ENCODE data around the gene ATP1A2. TPM values are rescaled to one million over a fixed set of nuclear protein-coding genes. Genes with fewer than 3 reads are reported as not detected.

Gene ATP1A2
- total and polyA plus RNA-seq, 2 experiments from 2014 or later, result 4.9 to 17.7 TPM

DNA sequence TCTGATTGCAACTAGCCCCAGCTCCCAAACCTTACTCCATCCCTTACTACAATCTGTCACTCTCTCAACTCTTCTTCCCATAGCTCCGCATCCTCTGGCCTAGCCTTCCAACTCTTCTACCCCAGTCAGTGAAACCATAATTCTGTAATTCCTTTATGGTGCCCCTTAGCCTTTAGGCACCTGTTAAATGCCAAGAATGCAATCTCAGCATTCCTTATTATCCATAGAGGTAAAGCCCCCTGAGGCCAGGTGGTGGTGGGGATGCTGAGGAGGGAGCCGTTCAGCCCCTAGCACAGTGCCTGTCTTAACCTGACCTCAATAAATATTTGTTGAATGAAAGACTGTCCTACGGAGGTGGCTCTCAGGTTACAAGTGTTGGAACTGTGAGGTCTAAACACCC lies 14.0 kb downstream of the ATP1A2 start:
- no peaks in the 10 kb centered on the region for H3K4me1 ChIP-seq (ENCODE audit: insufficient read depth)
- Mint-ChIP-seq H3K27me3 (ENCODE audit: insufficient read depth, low read depth, poor library complexity) (peaks cover 1% of the 10 kb centered on the region), H3K27ac (no peak overlapping the region), H3K4me3 (no peak overlapping the region), H3K36me3 (ENCODE audit: low read depth) (peaks cover 82% of the 10 kb centered on the region), H3K9me3 (no peaks in the 10 kb centered on the region), H3K4me1 (peaks cover 5% of the 10 kb centered on the region)
- H3K27me3 ChIP-seq (ENCODE audit: insufficient read depth), result no peaks in the 10 kb centered on the region
- H3F3A ChIP-seq (replicated peaks; ENCODE audit: low read depth), result no peaks in the 10 kb centered on the region
- H3K36me3 ChIP-seq (ENCODE audit: insufficient read depth), result no peaks in the 10 kb centered on the region
- DNase-seq (ENCODE audit: low spot score), result no peak
- no peak for TF ChIP-seq ZNF114 (CRISPR knock-in tag; IDR thresholded peaks at IDR 0.05)
- no peak for TF ChIP-seq JUNB (IDR thresholded peaks at IDR 0.05; ENCODE audit: unreplicated experiment)
- TF ChIP-seq NANOG (IDR thresholded peaks at IDR 0.05; ENCODE audit: borderline replicate concordance), result no peak
- no peak for TF ChIP-seq EZH2 (IDR thresholded peaks at IDR 0.05; ENCODE audit: low read depth, unreplicated experiment)
- TF ChIP-seq, protein P1, sequence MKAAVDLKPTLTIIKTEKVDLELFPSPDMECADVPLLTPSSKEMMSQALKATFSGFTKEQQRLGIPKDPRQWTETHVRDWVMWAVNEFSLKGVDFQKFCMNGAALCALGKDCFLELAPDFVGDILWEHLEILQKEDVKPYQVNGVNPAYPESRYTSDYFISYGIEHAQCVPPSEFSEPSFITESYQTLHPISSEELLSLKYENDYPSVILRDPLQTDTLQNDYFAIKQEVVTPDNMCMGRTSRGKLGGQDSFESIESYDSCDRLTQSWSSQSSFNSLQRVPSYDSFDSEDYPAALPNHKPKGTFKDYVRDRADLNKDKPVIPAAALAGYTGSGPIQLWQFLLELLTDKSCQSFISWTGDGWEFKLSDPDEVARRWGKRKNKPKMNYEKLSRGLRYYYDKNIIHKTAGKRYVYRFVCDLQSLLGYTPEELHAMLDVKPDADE (IDR thresholded peaks at IDR 0.05), result no peak
- TF ChIP-seq POLR2AphosphoS5 (IDR thresholded peaks at IDR 0.05; ENCODE audit: low read depth), result no peak
- TF ChIP-seq, protein P2, sequence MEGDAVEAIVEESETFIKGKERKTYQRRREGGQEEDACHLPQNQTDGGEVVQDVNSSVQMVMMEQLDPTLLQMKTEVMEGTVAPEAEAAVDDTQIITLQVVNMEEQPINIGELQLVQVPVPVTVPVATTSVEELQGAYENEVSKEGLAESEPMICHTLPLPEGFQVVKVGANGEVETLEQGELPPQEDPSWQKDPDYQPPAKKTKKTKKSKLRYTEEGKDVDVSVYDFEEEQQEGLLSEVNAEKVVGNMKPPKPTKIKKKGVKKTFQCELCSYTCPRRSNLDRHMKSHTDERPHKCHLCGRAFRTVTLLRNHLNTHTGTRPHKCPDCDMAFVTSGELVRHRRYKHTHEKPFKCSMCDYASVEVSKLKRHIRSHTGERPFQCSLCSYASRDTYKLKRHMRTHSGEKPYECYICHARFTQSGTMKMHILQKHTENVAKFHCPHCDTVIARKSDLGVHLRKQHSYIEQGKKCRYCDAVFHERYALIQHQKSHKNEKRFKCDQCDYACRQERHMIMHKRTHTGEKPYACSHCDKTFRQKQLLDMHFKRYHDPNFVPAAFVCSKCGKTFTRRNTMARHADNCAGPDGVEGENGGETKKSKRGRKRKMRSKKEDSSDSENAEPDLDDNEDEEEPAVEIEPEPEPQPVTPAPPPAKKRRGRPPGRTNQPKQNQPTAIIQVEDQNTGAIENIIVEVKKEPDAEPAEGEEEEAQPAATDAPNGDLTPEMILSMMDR (conservative IDR thresholded peaks at IDR 0.05; ENCODE audit: low read depth in 2 of 2), result no peak
- TF ChIP-seq, protein P3, sequence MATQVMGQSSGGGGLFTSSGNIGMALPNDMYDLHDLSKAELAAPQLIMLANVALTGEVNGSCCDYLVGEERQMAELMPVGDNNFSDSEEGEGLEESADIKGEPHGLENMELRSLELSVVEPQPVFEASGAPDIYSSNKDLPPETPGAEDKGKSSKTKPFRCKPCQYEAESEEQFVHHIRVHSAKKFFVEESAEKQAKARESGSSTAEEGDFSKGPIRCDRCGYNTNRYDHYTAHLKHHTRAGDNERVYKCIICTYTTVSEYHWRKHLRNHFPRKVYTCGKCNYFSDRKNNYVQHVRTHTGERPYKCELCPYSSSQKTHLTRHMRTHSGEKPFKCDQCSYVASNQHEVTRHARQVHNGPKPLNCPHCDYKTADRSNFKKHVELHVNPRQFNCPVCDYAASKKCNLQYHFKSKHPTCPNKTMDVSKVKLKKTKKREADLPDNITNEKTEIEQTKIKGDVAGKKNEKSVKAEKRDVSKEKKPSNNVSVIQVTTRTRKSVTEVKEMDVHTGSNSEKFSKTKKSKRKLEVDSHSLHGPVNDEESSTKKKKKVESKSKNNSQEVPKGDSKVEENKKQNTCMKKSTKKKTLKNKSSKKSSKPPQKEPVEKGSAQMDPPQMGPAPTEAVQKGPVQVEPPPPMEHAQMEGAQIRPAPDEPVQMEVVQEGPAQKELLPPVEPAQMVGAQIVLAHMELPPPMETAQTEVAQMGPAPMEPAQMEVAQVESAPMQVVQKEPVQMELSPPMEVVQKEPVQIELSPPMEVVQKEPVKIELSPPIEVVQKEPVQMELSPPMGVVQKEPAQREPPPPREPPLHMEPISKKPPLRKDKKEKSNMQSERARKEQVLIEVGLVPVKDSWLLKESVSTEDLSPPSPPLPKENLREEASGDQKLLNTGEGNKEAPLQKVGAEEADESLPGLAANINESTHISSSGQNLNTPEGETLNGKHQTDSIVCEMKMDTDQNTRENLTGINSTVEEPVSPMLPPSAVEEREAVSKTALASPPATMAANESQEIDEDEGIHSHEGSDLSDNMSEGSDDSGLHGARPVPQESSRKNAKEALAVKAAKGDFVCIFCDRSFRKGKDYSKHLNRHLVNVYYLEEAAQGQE (IDR thresholded peaks at IDR 0.05; ENCODE audit: unreplicated experiment), result no peak
- TF ChIP-seq, protein P4, sequence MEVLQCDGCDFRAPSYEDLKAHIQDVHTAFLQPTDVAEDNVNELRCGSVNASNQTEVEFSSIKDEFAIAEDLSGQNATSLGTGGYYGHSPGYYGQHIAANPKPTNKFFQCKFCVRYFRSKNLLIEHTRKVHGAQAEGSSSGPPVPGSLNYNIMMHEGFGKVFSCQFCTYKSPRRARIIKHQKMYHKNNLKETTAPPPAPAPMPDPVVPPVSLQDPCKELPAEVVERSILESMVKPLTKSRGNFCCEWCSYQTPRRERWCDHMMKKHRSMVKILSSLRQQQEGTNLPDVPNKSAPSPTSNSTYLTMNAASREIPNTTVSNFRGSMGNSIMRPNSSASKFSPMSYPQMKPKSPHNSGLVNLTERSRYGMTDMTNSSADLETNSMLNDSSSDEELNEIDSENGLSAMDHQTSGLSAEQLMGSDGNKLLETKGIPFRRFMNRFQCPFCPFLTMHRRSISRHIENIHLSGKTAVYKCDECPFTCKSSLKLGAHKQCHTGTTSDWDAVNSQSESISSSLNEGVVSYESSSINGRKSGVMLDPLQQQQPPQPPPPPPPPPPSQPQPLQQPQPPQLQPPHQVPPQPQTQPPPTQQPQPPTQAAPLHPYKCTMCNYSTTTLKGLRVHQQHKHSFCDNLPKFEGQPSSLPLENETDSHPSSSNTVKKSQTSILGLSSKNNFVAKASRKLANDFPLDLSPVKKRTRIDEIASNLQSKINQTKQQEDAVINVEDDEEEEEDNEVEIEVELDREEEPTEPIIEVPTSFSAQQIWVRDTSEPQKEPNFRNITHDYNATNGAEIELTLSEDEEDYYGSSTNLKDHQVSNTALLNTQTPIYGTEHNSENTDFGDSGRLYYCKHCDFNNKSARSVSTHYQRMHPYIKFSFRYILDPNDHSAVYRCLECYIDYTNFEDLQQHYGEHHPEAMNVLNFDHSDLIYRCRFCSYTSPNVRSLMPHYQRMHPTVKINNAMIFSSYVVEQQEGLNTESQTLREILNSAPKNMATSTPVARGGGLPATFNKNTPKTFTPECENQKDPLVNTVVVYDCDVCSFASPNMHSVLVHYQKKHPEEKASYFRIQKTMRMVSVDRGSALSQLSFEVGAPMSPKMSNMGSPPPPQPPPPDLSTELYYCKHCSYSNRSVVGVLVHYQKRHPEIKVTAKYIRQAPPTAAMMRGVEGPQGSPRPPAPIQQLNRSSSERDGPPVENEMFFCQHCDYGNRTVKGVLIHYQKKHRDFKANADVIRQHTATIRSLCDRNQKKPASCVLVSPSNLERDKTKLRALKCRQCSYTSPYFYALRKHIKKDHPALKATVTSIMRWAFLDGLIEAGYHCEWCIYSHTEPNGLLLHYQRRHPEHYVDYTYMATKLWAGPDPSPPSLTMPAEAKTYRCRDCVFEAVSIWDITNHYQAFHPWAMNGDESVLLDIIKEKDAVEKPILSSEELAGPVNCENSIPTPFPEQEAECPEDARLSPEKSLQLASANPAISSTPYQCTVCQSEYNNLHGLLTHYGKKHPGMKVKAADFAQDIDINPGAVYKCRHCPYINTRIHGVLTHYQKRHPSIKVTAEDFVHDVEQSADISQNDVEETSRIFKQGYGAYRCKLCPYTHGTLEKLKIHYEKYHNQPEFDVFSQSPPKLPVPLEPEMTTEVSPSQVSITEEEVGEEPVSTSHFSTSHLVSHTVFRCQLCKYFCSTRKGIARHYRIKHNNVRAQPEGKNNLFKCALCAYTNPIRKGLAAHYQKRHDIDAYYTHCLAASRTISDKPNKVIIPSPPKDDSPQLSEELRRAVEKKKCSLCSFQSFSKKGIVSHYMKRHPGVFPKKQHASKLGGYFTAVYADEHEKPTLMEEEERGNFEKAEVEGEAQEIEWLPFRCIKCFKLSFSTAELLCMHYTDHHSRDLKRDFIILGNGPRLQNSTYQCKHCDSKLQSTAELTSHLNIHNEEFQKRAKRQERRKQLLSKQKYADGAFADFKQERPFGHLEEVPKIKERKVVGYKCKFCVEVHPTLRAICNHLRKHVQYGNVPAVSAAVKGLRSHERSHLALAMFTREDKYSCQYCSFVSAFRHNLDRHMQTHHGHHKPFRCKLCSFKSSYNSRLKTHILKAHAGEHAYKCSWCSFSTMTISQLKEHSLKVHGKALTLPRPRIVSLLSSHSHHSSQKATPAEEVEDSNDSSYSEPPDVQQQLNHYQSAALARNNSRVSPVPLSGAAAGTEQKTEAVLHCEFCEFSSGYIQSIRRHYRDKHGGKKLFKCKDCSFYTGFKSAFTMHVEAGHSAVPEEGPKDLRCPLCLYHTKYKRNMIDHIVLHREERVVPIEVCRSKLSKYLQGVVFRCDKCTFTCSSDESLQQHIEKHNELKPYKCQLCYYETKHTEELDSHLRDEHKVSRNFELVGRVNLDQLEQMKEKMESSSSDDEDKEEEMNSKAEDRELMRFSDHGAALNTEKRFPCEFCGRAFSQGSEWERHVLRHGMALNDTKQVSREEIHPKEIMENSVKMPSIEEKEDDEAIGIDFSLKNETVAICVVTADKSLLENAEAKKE (CRISPR knock-in tag; IDR thresholded peaks at IDR 0.05), result no peak
- TF ChIP-seq ZNF331 (CRISPR knock-in tag; IDR thresholded peaks at IDR 0.05; ENCODE audit: low read depth), result no peak
- TF ChIP-seq EZH2phosphoT487 (IDR thresholded peaks at IDR 0.05; ENCODE audit: unreplicated experiment), result no peak
- TF ChIP-seq STAT1 (IDR thresholded peaks at IDR 0.05; ENCODE audit: unreplicated experiment), result no peak
- no peak for TF ChIP-seq CREB1 (CRISPR knock-in tag; IDR thresholded peaks at IDR 0.05; ENCODE audit: low read depth)
- no peak for ATAC-seq
- H3K9me2 ChIP-seq (ENCODE audit: insufficient read depth), result no peaks in the 10 kb centered on the region
- no peak overlapping the region for H2AFZ ChIP-seq
- H3K4me3 ChIP-seq, result no peak overlapping the region
- no peaks in the 10 kb centered on the region for H4K20me1 ChIP-seq (replicated peaks; ENCODE audit: insufficient read depth)
- H3K4me2 ChIP-seq, result no peak overlapping the region
- no peak overlapping the region for H3K27ac ChIP-seq (ENCODE audit: low read depth)
- no peaks in the 10 kb centered on the region for H3K79me2 ChIP-seq (replicated peaks; ENCODE audit: insufficient read depth)
